ENCODE results near the gene MGMT. TPM values are rescaled to one million over a fixed set of nuclear protein-coding genes. Genes with fewer than 3 reads are reported as not detected.
A peak's percentile ranks its signal among the peaks of the same experiment; 100 is the strongest.

The MGMT gene
- total and polyA plus RNA-seq, 9 donors, result 13.2 to 28.5 (median 15.8) TPM

- Histone ChIP-seq H3K36me3 (ENCODE audit: control insufficient read depth, insufficient read depth, low read length) (no peaks in the 10 kb centered on the region), H3K4me3 (ENCODE audit: low read length) (no peak overlapping the region), H3K27me3 (ENCODE audit: control insufficient read depth, insufficient read depth, low read length) (no peaks in the 10 kb centered on the region), H3K27ac (ENCODE audit: low read length) (no peak overlapping the region), H3K4me1 (ENCODE audit: control insufficient read depth, insufficient read depth, low read length) (peaks cover 1% of the 10 kb centered on the region), H3K9me3 (replicated peaks; ENCODE audit: control insufficient read depth, low read depth, low read length) (peaks cover 30% of the 10 kb centered on the region)
- WGBS (ENCODE audit: insufficient coverage), result no CpG with 5 or more reads among the region's 1 CpG
- DNase-seq, result no peak
Observed at GRCh38 chr10:129483430-129484010, 16.5 kb downstream of the MGMT start.

- no peak overlapping the region for H3K27ac ChIP-seq (ENCODE audit: low read length)
- DNase-seq, result no peak
- H3K9me3 ChIP-seq (replicated peaks; ENCODE audit: control insufficient read depth, low read depth, low read length), result peaks cover 48% of the 10 kb centered on the region
- no peaks in the 10 kb centered on the region for H3K27me3 ChIP-seq (ENCODE audit: control insufficient read depth, insufficient read depth, low read length)
- no peak overlapping the region for H3K4me3 ChIP-seq (ENCODE audit: low read length)
- 50% methylated on average over 1 of the region's 3 CpGs for WGBS (ENCODE audit: insufficient coverage)
- H3K4me1 ChIP-seq (ENCODE audit: control insufficient read depth, insufficient read depth, low read length), result no peaks in the 10 kb centered on the region
- H3K36me3 ChIP-seq (ENCODE audit: control insufficient read depth, insufficient read depth, low read length), result no peaks in the 10 kb centered on the region
Observed at GRCh38 chr10:129486805-129487204, 19.8 kb downstream of the MGMT start.

DNA sequence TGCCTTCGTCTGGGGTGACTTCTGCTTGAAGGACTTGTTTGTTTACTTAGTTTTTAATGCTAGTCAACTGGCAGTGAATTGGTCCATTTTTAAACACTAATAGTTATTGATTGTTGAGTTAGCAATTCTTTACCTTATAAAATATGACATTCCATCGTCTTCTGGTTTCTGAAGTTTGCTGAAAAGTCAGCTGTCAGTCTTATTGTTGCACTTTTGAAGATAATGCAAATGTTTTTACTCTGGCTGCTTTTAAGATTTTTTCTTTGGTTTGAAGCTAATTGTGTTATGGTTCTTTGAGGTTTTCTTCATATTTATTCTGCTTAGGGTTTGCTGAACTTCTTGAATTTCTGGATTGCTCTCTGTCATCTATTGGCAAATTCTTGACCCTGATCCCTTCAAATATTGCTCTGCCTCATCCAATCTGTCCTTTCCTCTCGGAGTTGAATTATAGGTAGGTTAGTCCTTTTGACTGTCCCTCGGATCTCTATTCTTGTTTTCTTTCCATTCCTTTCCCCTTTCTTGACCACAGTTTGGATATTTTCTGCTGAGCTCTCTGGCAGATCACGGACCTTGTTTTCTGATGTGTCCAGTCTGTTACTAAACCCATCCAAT is 24.2 kb downstream of the MGMT start:
- WGBS (ENCODE audit: insufficient coverage), result 100% methylated on average over 1 of the region's 5 CpGs
- DNase-seq, result no peak

DNA sequence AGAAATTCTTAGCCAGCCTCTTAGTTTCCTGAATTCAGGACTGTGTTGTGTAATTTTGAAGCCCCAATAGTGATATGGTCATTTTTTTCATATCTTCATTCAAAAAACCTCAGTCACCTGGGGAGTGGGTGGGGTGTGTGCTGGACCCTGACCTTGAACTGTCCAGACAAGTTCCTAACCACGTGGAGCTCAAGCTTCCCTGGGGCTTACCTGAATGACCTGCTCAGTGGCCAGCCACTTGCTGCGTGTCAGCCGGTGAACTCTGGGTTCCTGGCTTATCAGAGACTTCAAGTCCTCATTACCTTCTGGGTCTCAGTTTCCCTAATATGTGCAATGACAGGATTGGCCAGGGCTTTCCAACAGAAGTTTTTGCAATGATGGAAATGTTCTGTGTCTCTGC is 27.1 kb downstream of the MGMT start:
- WGBS (ENCODE audit: insufficient coverage), result 75% methylated on average over 1 of the region's 3 CpGs
- H3K9me3 ChIP-seq (replicated peaks; ENCODE audit: control insufficient read depth, low read depth, low read length), result peaks cover 45% of the 10 kb centered on the region
- no peak for DNase-seq
- H3K27me3 ChIP-seq (ENCODE audit: control insufficient read depth, insufficient read depth, low read length), result peaks cover 3% of the 10 kb centered on the region
- no peak overlapping the region for H3K4me3 ChIP-seq (ENCODE audit: low read length)
- no peak overlapping the region for H3K27ac ChIP-seq (ENCODE audit: low read length)
- H3K36me3 ChIP-seq (ENCODE audit: control insufficient read depth, insufficient read depth, low read length), result peaks cover 8% of the 10 kb centered on the region
- peaks cover 15% of the 10 kb centered on the region for H3K4me1 ChIP-seq (ENCODE audit: control insufficient read depth, insufficient read depth, low read length)

More for the DNA sequence above, 24.2 kb downstream of the MGMT start:
- Histone ChIP-seq H3K27ac (ENCODE audit: low read length) (no peak overlapping the region), H3K27me3 (ENCODE audit: control insufficient read depth, insufficient read depth, low read length) (peaks cover 3% of the 10 kb centered on the region), H3K36me3 (ENCODE audit: control insufficient read depth, insufficient read depth, low read length) (peaks cover 2% of the 10 kb centered on the region), H3K4me3 (ENCODE audit: low read length) (no peak overlapping the region), H3K9me3 (replicated peaks; ENCODE audit: control insufficient read depth, low read depth, low read length) (peaks cover 41% of the 10 kb centered on the region), H3K4me1 (ENCODE audit: control insufficient read depth, insufficient read depth, low read length) (peaks cover 11% of the 10 kb centered on the region)

DNA sequence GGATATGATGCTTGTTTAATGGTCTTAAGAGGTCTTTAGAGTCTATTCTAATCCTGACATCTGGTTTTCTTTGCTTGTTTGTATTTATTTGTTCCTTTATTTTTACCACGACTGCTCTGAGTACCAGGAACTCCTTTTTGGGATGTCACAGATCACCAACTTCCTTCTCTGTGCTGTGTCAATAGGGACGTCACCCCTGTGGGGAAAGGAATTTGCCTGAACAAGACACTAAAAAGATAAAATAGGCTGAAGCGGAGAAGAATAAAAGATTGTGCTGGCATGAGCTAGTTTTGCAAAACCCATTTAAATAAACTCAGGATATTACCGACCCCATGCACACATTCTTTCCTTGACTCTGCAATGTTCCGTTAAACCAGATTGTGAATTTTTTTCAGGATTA is 27.7 kb downstream of the MGMT start:
- Histone ChIP-seq H3K4me3 (ENCODE audit: low read length) (no peak overlapping the region), H3K27ac (ENCODE audit: low read length) (no peak overlapping the region), H3K27me3 (ENCODE audit: control insufficient read depth, insufficient read depth, low read length) (peaks cover 3% of the 10 kb centered on the region), H3K36me3 (ENCODE audit: control insufficient read depth, insufficient read depth, low read length) (peaks cover 8% of the 10 kb centered on the region), H3K9me3 (replicated peaks; ENCODE audit: control insufficient read depth, low read depth, low read length) (peaks cover 42% of the 10 kb centered on the region), H3K4me1 (ENCODE audit: control insufficient read depth, insufficient read depth, low read length) (peaks cover 15% of the 10 kb centered on the region)
- WGBS (ENCODE audit: insufficient coverage), result no CpG with 5 or more reads among the region's 5 CpGs
- no peak for DNase-seq

DNA sequence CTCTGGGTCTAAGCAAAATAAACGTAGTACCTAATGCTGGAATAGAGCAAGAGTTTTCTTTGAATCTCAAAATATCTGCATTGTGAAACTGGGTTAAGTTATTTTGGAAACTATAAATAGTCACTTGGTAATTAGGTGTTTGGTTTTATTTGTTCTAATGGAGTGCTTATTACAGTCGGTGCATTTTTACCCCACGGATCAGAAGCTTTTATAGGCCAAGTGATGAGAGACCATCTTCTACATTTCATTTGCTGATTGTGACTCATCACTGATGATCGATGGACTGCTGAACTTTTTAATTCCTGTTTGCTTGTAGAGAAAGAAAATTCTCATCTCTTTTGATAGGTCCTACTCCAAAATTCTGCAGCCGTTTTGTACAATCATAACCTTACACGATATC is 28.2 kb downstream of the MGMT start:
- no peak for DNase-seq
- H3K27ac ChIP-seq (ENCODE audit: low read length), result no peak overlapping the region
- H3K9me3 ChIP-seq (replicated peaks; ENCODE audit: control insufficient read depth, low read depth, low read length), result peaks cover 37% of the 10 kb centered on the region
- peaks cover 3% of the 10 kb centered on the region for H3K27me3 ChIP-seq (ENCODE audit: control insufficient read depth, insufficient read depth, low read length)
- H3K4me1 ChIP-seq (ENCODE audit: control insufficient read depth, insufficient read depth, low read length), result peaks cover 15% of the 10 kb centered on the region
- 83% methylated on average over 3 of the region's 6 CpGs for WGBS (ENCODE audit: insufficient coverage)
- H3K4me3 ChIP-seq (ENCODE audit: low read length), result no peak overlapping the region
- H3K36me3 ChIP-seq (ENCODE audit: control insufficient read depth, insufficient read depth, low read length), result peaks cover 8% of the 10 kb centered on the region

GRCh38 chr10:129495698-129496097 is 28.7 kb downstream of the MGMT start:
- H3K4me3 ChIP-seq (ENCODE audit: low read length), result no peak overlapping the region
- DNase-seq, result peak; percentile 61
- WGBS (ENCODE audit: insufficient coverage), result 32% methylated on average over 5 of the region's 8 CpGs
- peaks cover 15% of the 10 kb centered on the region for H3K4me1 ChIP-seq (ENCODE audit: control insufficient read depth, insufficient read depth, low read length)
- peaks cover 35% of the 10 kb centered on the region for H3K9me3 ChIP-seq (replicated peaks; ENCODE audit: control insufficient read depth, low read depth, low read length)
- no peak overlapping the region for H3K27ac ChIP-seq (ENCODE audit: low read length)
- H3K36me3 ChIP-seq (ENCODE audit: control insufficient read depth, insufficient read depth, low read length), result peaks cover 8% of the 10 kb centered on the region
- peaks cover 3% of the 10 kb centered on the region for H3K27me3 ChIP-seq (ENCODE audit: control insufficient read depth, insufficient read depth, low read length)

DNA sequence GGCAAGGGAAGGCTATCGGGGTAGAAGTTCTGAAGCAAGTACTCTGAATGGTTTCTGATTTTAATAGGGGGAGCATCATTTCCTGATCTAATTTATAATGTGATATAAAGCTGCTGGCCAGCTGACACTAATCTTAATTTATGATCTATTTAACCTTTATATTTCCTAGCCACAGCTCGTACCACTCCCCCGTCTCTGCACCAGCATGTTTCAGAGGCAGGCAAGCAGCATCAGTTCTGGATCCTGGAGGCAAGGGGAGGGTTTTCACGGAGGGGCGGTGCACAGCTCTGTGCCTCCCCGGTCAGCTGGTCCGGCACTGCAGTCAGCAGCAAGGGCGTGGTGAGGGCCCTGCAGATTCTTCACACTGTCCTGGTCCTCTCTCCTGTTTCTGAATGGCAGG is 30.0 kb downstream of the MGMT start:
- no peak overlapping the region for H3K27ac ChIP-seq (ENCODE audit: low read length)
- WGBS (ENCODE audit: insufficient coverage), result 72% methylated on average over 5 of the region's 8 CpGs
- peaks cover 15% of the 10 kb centered on the region for H3K4me1 ChIP-seq (ENCODE audit: control insufficient read depth, insufficient read depth, low read length)
- peaks cover 22% of the 10 kb centered on the region for H3K9me3 ChIP-seq (replicated peaks; ENCODE audit: control insufficient read depth, low read depth, low read length)
- peaks cover 8% of the 10 kb centered on the region for H3K36me3 ChIP-seq (ENCODE audit: control insufficient read depth, insufficient read depth, low read length)
- no peak overlapping the region for H3K4me3 ChIP-seq (ENCODE audit: low read length)
- DNase-seq, result no peak
- peaks cover 3% of the 10 kb centered on the region for H3K27me3 ChIP-seq (ENCODE audit: control insufficient read depth, insufficient read depth, low read length)

DNA sequence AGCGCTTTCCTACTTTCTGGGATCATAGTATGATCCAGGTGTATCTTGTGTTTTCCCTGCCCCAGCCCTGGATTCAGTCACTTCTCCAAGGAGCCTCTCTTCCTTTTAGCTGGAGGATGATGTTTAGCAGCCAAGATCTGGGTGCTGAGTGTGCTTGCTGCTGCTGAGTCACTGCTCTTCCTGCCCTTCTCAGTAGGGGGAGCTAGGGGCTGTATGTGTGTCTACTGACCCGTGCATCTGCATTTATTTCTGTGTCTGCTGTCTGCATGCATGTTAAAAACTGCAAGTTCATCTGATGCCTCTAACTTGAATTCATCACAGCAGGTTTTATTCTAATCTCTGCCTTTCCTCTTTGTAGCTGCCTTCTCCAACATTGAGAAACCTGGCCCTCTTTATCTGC is 31.6 kb downstream of the MGMT start:
- no peak overlapping the region for H3K27ac ChIP-seq (ENCODE audit: low read length)
- peaks cover 3% of the 10 kb centered on the region for H3K27me3 ChIP-seq (ENCODE audit: control insufficient read depth, insufficient read depth, low read length)
- 80% methylated on average over 1 of the region's 2 CpGs for WGBS (ENCODE audit: insufficient coverage)

GRCh38 chr10:129500617-129501339 is 33.7 kb downstream of the MGMT start:
- Histone ChIP-seq H3K9me3 (replicated peaks; ENCODE audit: control insufficient read depth, low read depth, low read length) (peaks cover 4% of the 10 kb centered on the region), H3K4me1 (ENCODE audit: control insufficient read depth, insufficient read depth, low read length) (peaks cover 10% of the 10 kb centered on the region), H3K27me3 (ENCODE audit: control insufficient read depth, insufficient read depth, low read length) (no peaks in the 10 kb centered on the region), H3K36me3 (ENCODE audit: control insufficient read depth, insufficient read depth, low read length) (peaks cover 7% of the 10 kb centered on the region), H3K4me3 (ENCODE audit: low read length) (no peak overlapping the region), H3K27ac (ENCODE audit: low read length) (no peak overlapping the region)
- no peak for DNase-seq
- 85% methylated on average over 4 of the region's 9 CpGs for WGBS (ENCODE audit: insufficient coverage)

More for the DNA sequence above, 31.6 kb downstream of the MGMT start:
- Histone ChIP-seq H3K4me1 (ENCODE audit: control insufficient read depth, insufficient read depth, low read length) (peaks cover 18% of the 10 kb centered on the region), H3K36me3 (ENCODE audit: control insufficient read depth, insufficient read depth, low read length) (peaks cover 7% of the 10 kb centered on the region), H3K9me3 (replicated peaks; ENCODE audit: control insufficient read depth, low read depth, low read length) (peaks cover 7% of the 10 kb centered on the region), H3K4me3 (ENCODE audit: low read length) (no peak overlapping the region)
- DNase-seq, result no peak

All from muscle of leg (tissue), 11 donors.